DMS53 (cell line): Measurements from ENCODE around the gene FAM9A.
A peak's percentile ranks its signal among the peaks of the same experiment; 100 is the strongest.
"Not testable (repeated sequence)": the region's sequence is repeated elsewhere in the genome, so short reads cannot be mapped to it uniquely, and the experiment has no call there.

Experiments used
- DNase-seq: peaks from one replicate; lab custom pipeline; 2025; lab: John Stamatoyannopoulos, UW

Gene FAM9A

GRCh38 chrX:8803326-8803725 is 2.1 kb upstream of the FAM9A start:
- peak; percentile 1 for DNase-seq

DNA sequence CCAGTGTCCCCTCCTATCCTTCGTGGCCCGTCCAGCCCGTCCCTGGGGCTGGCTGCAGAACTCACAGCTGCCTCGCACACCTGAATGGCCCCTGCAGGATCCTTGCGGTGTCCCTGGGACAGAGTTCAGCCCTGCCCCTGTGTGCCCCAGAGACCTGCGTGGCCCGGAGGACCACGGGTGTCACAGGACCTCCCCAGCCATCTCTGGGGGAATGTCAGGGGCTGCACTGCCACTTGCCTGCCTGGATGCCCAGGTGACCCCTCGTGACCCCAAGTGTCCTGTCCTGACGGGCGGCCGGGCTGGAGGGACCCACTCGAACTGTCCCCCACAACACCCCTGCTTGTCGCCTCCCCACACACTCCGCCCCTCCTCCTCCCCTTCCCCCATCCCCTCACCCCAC is 832 bp downstream of the FAM9A start:
- DNase-seq = not testable (repeated sequence)

GRCh38 chrX:8799281-8799680 is 1.9 kb downstream of the FAM9A start:
- DNase-seq = not testable (repeated sequence)

DNA sequence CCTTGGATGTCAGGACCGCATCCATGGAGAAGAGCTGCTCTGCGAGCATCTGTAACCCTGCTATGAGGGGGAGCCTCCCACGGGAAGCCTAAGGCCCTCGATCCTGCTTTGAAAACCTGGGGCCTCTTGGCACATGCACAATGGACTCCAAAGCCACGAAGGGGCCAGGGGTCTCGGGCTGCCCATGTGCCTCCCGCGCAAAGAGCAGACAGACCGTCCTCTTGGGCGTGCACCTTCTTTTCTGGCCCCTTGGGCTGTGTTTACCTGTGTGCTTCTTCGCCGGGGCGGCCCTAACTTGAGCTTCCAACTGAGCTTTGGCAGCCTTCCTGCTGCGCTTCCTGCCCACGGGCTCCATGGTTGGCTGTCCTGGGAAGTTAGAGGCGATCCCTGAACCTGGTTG is 2.5 kb downstream of the FAM9A start:
- not testable (repeated sequence) for DNase-seq

- DNase-seq = not testable (repeated sequence)
Observed at GRCh38 chrX:8787119-8787518, 14.1 kb downstream of the FAM9A start.

- DNase-seq = no peak
Observed at GRCh38 chrX:8784162-8784561, 17.0 kb downstream of the FAM9A start.

GRCh38 chrX:8783714-8784098 is 17.5 kb downstream of the FAM9A start:
- DNase-seq = no peak

- peak; percentile 61 for DNase-seq
Observed at GRCh38 chrX:8783097-8783713, 18.0 kb downstream of the FAM9A start.

DNA sequence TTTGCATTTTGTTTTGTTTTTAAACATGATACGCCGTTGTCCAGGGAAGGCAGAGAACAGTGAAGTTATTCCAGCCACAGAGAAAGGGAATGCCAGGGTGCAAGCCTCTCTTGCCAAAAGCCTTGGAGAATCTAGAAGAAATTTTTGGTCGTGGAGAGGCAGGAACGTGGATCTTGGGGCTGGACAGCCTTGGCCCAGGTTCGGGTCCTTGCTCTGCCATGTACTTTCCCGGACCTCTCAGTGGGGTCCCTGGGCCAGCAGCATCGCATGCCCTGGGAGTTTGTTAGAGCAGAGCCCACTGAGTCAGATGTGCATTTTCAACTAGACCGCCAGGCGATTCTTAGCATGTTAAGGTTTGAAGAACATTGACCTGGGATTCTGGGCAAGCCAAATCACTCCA is 18.6 kb downstream of the FAM9A start:
- no peak for DNase-seq

- not testable (repeated sequence) for DNase-seq
Observed at GRCh38 chrX:8781921-8782320, 19.3 kb downstream of the FAM9A start.

- no peak for DNase-seq
Observed at GRCh38 chrX:8773117-8773516, 28.1 kb downstream of the FAM9A start.

GRCh38 chrX:8760021-8760420 is 41.2 kb downstream of the FAM9A start:
- DNase-seq = no peak

DNA sequence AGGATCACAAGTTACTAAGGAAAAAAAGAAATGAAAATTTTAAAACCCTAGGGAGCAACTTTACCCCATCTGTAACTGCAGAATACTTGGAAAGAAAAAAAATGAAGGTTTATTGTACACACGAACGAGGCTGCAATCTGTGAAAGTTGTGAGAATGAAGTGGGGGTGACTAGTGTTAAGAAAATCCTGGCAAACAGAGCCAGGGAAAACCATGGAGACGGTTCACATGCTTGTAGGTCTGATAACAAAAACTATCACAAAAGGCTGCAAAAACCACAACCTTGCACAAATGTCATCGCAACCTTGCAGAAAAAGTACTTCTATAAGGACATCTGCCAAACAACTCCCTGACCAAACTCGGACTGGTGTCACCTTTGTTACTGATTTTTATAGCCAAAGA is 42.5 kb downstream of the FAM9A start:
- not testable (repeated sequence) for DNase-seq

GRCh38 chrX:8757609-8758389 is 43.4 kb downstream of the FAM9A start:
- DNase-seq = not testable (repeated sequence)

GRCh38 chrX:8755813-8756212 is 45.4 kb downstream of the FAM9A start:
- no peak for DNase-seq

- DNase-seq = peak; percentile 50
Observed at GRCh38 chrX:8755116-8755515, 46.1 kb downstream of the FAM9A start.

DNA sequence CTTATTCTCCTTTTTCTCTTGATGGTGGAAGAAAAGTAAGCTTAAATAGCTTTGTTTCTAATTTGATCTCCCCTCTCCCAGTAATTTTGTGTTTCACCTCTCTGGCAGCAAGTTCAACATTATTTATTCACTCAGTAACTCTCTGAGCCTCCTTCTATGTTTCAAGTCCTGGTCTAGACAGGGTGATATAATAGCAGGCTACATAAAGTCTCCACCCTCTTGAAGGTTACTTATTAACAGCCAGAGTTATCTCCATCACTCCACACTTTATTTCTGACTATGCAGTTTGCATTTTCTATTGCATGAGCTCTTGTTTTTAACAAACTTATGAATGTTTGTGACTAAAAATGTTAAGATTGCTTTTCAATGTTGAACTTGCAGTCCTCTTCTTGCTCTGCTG is 51.5 kb downstream of the FAM9A start:
- DNase-seq = peak; percentile 20

GRCh38 chrX:8748855-8749254 is 52.3 kb downstream of the FAM9A start:
- DNase-seq = peak; percentile 27

DNA sequence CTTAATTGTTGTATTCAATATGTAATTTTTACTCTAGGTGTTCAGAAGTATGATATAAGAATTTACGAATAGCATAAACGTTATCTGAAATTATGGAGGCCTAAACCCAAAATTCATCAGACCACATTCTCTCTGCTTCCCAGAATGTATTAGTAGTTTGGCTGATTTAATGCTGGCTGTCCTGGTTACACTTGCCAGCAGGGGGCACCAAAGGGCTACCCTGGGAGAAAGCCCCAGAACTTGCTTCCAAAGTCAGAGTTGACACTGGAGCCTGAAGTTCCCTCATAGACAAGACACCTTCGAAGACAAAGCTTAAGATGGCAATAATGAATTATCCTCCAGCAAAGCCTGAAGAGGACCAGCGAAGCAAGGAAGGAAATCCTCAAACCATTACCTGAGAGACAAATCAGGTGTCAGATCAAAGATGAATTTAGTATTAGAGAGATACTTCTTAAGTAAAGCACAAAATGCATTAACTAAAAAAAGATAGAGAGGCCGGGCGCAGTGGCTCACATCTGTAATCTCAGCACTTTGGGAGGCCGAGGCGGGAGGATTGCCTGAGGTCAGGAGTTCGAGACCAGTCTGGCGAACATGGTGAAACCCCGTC is 58.0 kb downstream of the FAM9A start:
- DNase-seq = peak; percentile 54

DNA sequence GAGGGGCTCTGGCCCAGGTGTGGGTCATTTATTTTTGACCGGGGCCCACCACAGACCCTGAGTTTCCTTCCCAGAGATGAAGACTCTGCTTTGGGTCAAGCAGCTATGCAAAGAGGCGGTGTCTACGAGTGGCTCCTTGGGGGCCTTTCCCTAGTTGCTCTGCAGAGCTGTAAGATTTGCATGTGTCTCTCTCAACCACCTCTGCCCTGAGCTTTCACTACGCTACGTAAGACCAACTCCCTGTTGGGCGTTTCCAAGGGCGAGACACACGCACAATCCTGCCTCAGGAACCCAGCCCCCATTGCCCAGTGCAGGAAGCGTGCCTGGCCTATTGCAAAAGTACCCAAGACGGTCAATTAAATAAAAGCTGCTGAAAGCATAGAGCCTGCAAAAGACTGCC is 59.2 kb downstream of the FAM9A start:
- DNase-seq = no peak
